Measurements from ENCODE around the gene NPAS2.

NPAS2 gene

GRCh38 chr2:100923461-100924060, 103.6 kb downstream of the NPAS2 start:
- DNase-seq, result no peak

- no peak for DNase-seq
Observed at GRCh38 chr2:100924122-100924519, 104.2 kb downstream of the NPAS2 start.

GRCh38 chr2:100924520-100925451, 104.8 kb downstream of the NPAS2 start:
- DNase-seq, result no peak

GRCh38 chr2:100928235-100928634, 108.3 kb downstream of the NPAS2 start:
- no peak for DNase-seq

- DNase-seq, result no peak
Observed at GRCh38 chr2:100929147-100929546, 109.2 kb downstream of the NPAS2 start.

- no peak for DNase-seq
Observed at GRCh38 chr2:100934504-100935371, 114.8 kb downstream of the NPAS2 start.

- no peak for DNase-seq
Observed at GRCh38 chr2:100935372-100935752, 115.4 kb downstream of the NPAS2 start.

GRCh38 chr2:100936070-100936741, 116.3 kb downstream of the NPAS2 start:
- DNase-seq, result no peak

GRCh38 chr2:100936972-100937542, 117.1 kb downstream of the NPAS2 start:
- no peak for DNase-seq

- no peak for DNase-seq
Observed at GRCh38 chr2:100938031-100939026, 118.4 kb downstream of the NPAS2 start.

- no peak for DNase-seq
Observed at GRCh38 chr2:100939445-100939844, 119.5 kb downstream of the NPAS2 start.

- DNase-seq, result no peak
Observed at GRCh38 chr2:100940240-100940639, 120.3 kb downstream of the NPAS2 start.

- no peak for DNase-seq
Observed at GRCh38 chr2:100940766-100941645, 121.1 kb downstream of the NPAS2 start.

GRCh38 chr2:100941646-100942240, 121.8 kb downstream of the NPAS2 start:
- no peak for DNase-seq

GRCh38 chr2:100944617-100945432, 124.9 kb downstream of the NPAS2 start:
- no peak for DNase-seq

- no peak for DNase-seq
Observed at GRCh38 chr2:100945433-100945740, 125.4 kb downstream of the NPAS2 start.

GRCh38 chr2:100945930-100946607, 126.1 kb downstream of the NPAS2 start:
- no peak for DNase-seq

Measured in NCI-H524 (cell line).